OCI-LY3 (cell line): Measurements from ENCODE around the gene MYLK3.

Experiments used
- EZH2phosphoT487 ChIP-seq: fragments of 200-600 bp; shearing (Covaris generic); IDR thresholded peaks from 2 replicates; pipeline ENCODE4 v1.6.1; 2018; ENCODE audit warnings: antibody characterized with exemption, mixed run types, low read depth
- TF ChIP-seq, protein P1 (sequence below): fragments of 200-600, 300-600 bp; sonication (generic); IDR thresholded peaks from 2 replicates; pipeline ENCODE4 v1.5.1; 2014; ENCODE audit warnings: antibody characterized with exemption, low read length, low read depth

DNA sequence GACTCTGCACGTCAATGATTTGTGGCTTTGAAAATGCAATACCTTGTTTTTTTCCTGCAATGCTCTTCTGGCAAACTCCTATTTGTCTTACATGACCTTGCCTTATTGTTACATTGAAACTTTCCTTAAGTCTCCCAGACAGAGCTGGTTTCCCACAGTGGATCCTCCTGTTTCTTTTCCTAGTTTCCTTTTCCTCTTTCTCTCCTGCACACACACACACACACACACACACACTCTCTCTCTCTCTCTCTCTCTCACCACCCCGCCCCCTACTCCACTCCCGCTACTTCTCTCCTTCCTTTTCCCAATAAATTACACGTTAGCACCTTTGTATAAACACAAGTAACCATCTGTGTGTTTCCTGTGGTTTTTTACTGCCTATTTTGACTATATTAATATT lies 56.4 kb downstream of the MYLK3 start:
- TF ChIP-seq, protein P1, sequence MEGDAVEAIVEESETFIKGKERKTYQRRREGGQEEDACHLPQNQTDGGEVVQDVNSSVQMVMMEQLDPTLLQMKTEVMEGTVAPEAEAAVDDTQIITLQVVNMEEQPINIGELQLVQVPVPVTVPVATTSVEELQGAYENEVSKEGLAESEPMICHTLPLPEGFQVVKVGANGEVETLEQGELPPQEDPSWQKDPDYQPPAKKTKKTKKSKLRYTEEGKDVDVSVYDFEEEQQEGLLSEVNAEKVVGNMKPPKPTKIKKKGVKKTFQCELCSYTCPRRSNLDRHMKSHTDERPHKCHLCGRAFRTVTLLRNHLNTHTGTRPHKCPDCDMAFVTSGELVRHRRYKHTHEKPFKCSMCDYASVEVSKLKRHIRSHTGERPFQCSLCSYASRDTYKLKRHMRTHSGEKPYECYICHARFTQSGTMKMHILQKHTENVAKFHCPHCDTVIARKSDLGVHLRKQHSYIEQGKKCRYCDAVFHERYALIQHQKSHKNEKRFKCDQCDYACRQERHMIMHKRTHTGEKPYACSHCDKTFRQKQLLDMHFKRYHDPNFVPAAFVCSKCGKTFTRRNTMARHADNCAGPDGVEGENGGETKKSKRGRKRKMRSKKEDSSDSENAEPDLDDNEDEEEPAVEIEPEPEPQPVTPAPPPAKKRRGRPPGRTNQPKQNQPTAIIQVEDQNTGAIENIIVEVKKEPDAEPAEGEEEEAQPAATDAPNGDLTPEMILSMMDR = no peak
- TF ChIP-seq EZH2phosphoT487 = no peak
